ENCODE data around the gene GTPBP6.

The GTPBP6 gene

GRCh38 chrX:318739-319578 lies at the start of gene GTPBP6:
TSS of gene GTPBP6 (minus strand) at chrX:318796. CDS start at chrX:318787, 9 bp downstream.
- FAIRE-seq: no peak
- peak; percentile 98 for DNase-seq (ENCODE audit: insufficient read length, low spot score)

GRCh38 chrX:367866-368265 lies 49.3 kb upstream of the GTPBP6 start:
- no peak for DNase-seq (ENCODE audit: insufficient read length, low spot score)
- no peak for FAIRE-seq

GRCh38 chrX:367349-367748 lies 48.8 kb upstream of the GTPBP6 start:
- FAIRE-seq (no peak), DNase-seq (ENCODE audit: insufficient read length, low spot score) (no peak)

- FAIRE-seq: no peak
- DNase-seq (ENCODE audit: insufficient read length, low spot score): no peak
Measured at GRCh38 chrX:363621-364375, 45.2 kb upstream of the GTPBP6 start.

- no peak for DNase-seq (ENCODE audit: insufficient read length, low spot score)
- FAIRE-seq: peak; percentile 84
Measured at GRCh38 chrX:362937-363620, 44.5 kb upstream of the GTPBP6 start.

- no peak for FAIRE-seq
- DNase-seq (ENCODE audit: insufficient read length, low spot score): no peak
Measured at GRCh38 chrX:362351-362750, 43.8 kb upstream of the GTPBP6 start.

- no peak for DNase-seq (ENCODE audit: insufficient read length, low spot score)
- FAIRE-seq: no peak
Measured at GRCh38 chrX:361231-362145, 42.9 kb upstream of the GTPBP6 start.

- DNase-seq (ENCODE audit: insufficient read length, low spot score): no peak
- FAIRE-seq: no peak
Measured at GRCh38 chrX:360496-361150, 42.0 kb upstream of the GTPBP6 start.

GRCh38 chrX:358651-359143 lies 40.1 kb upstream of the GTPBP6 start:
- FAIRE-seq (no peak), DNase-seq (ENCODE audit: insufficient read length, low spot score) (no peak)

- DNase-seq (ENCODE audit: insufficient read length, low spot score): peak; percentile 62
- no peak for FAIRE-seq
Measured at GRCh38 chrX:357693-358471, 39.3 kb upstream of the GTPBP6 start.

GRCh38 chrX:357035-357692 lies 38.6 kb upstream of the GTPBP6 start:
- FAIRE-seq (no peak), DNase-seq (ENCODE audit: insufficient read length, low spot score) (no peak)

GRCh38 chrX:356385-357034 lies 37.9 kb upstream of the GTPBP6 start:
- peak; percentile 13 for FAIRE-seq
- DNase-seq (ENCODE audit: insufficient read length, low spot score): no peak

- DNase-seq (ENCODE audit: insufficient read length, low spot score) (no peak), FAIRE-seq (no peak)
Measured at GRCh38 chrX:355329-356050, 36.9 kb upstream of the GTPBP6 start.

GRCh38 chrX:353566-354535 lies 35.3 kb upstream of the GTPBP6 start:
- DNase-seq (ENCODE audit: insufficient read length, low spot score) (no peak), FAIRE-seq (no peak)

GRCh38 chrX:352582-353314 lies 34.2 kb upstream of the GTPBP6 start:
- no peak for DNase-seq (ENCODE audit: insufficient read length, low spot score)
- no peak for FAIRE-seq

All from HTR-8/SVneo (cell line).